Measurements from ENCODE around the gene MEOX2. TPM values are rescaled to one million over a fixed set of nuclear protein-coding genes. Genes with fewer than 3 reads are reported as not detected.

Gene MEOX2
- total RNA-seq, 1 experiment from 2014 or later: 0.22 TPM

GRCh38 chr7:15594461-15594860, 92.0 kb downstream of the MEOX2 start:
- Histone ChIP-seq H4K20me1 (ENCODE audit: insufficient read depth) (no peaks in the 10 kb centered on the region), H3K79me2 (ENCODE audit: low read depth) (no peaks in the 10 kb centered on the region), H3F3A (ENCODE audit: insufficient read depth, low read depth) (no peaks in the 10 kb centered on the region), H3K27ac (no peak overlapping the region), H3K4me3 (no peak overlapping the region), H3K36me3 (ENCODE audit: low read depth) (no peaks in the 10 kb centered on the region), H3K4me1 (replicated peaks; ENCODE audit: insufficient read depth) (no peaks in the 10 kb centered on the region), H2AFZ (no peak overlapping the region), H3K4me2 (no peak overlapping the region), H3K9me2 (ENCODE audit: insufficient read depth) (no peaks in the 10 kb centered on the region), H3K27me3 (ENCODE audit: insufficient read depth, low read depth) (no peaks in the 10 kb centered on the region), H3K9me3 (ENCODE audit: insufficient read depth, low read depth) (no peaks in the 10 kb centered on the region)
- TF ChIP-seq EZH2 (IDR thresholded peaks at IDR 0.05; ENCODE audit: low read depth): no peak
- TF ChIP-seq CTCF (conservative IDR thresholded peaks at IDR 0.05): no peak
- intact Hi-C loops (cut with micrococcal nuclease; ENCODE audit: unreplicated experiment): no loop called here
- BruUV-seq (replicated peaks): no TSS peak
- ChIA-PET CTCF (no interaction called here), POLR2A (ENCODE audit: unreplicated experiment) (interaction anchor here (0.6 kb wide), 1 partner anchor 972 kb away, joined by 3 read pairs; no protein-coding TSS in a partner anchor)
- DNase-seq: peak in 1 of 2 experiments; percentile 6

- no TSS peak for BruUV-seq (replicated peaks)
- no peak overlapping the region for H3K4me2 ChIP-seq
- H2AFZ ChIP-seq: no peak overlapping the region
- H3K27ac ChIP-seq: no peak overlapping the region
- no peaks in the 10 kb centered on the region for H3K4me1 ChIP-seq (replicated peaks; ENCODE audit: insufficient read depth)
- CTCF ChIA-PET: no interaction called here
- H3K36me3 ChIP-seq (ENCODE audit: low read depth): no peaks in the 10 kb centered on the region
- H3K9me2 ChIP-seq (ENCODE audit: insufficient read depth): no peaks in the 10 kb centered on the region
- intact Hi-C loops (cut with micrococcal nuclease; ENCODE audit: unreplicated experiment): no loop called here
- H3K27me3 ChIP-seq (ENCODE audit: insufficient read depth, low read depth): no peaks in the 10 kb centered on the region
- no peak overlapping the region for H3K4me3 ChIP-seq
- no peaks in the 10 kb centered on the region for H3K79me2 ChIP-seq (ENCODE audit: low read depth)
- H4K20me1 ChIP-seq (ENCODE audit: insufficient read depth): no peaks in the 10 kb centered on the region
- no peak for DNase-seq
- no peaks in the 10 kb centered on the region for H3F3A ChIP-seq (ENCODE audit: insufficient read depth, low read depth)
- no peaks in the 10 kb centered on the region for H3K9me3 ChIP-seq (ENCODE audit: insufficient read depth, low read depth)
- TF ChIP-seq CTCF (conservative IDR thresholded peaks at IDR 0.05): no peak
- no peak for TF ChIP-seq EZH2 (IDR thresholded peaks at IDR 0.05; ENCODE audit: low read depth)
- POLR2A ChIA-PET (ENCODE audit: unreplicated experiment): no interaction called here
These were observed 93.1 kb downstream of the MEOX2 start for GRCh38 chr7:15593382-15593781.

GRCh38 chr7:15586266-15586665, 100.2 kb downstream of the MEOX2 start:
- no peaks in the 10 kb centered on the region for H3F3A ChIP-seq (ENCODE audit: insufficient read depth, low read depth)
- H3K4me1 ChIP-seq (replicated peaks; ENCODE audit: insufficient read depth): no peaks in the 10 kb centered on the region
- peaks cover 13% of the 10 kb centered on the region for H3K9me3 ChIP-seq (ENCODE audit: insufficient read depth, low read depth)
- no peak for DNase-seq
- no peak overlapping the region for H3K4me2 ChIP-seq
- H3K27ac ChIP-seq: no peak overlapping the region
- POLR2A ChIA-PET (ENCODE audit: unreplicated experiment): no interaction called here
- intact Hi-C loops (cut with micrococcal nuclease; ENCODE audit: unreplicated experiment): no loop called here
- H3K79me2 ChIP-seq (ENCODE audit: low read depth): no peaks in the 10 kb centered on the region
- no peaks in the 10 kb centered on the region for H3K27me3 ChIP-seq (ENCODE audit: insufficient read depth, low read depth)
- no peaks in the 10 kb centered on the region for H3K9me2 ChIP-seq (ENCODE audit: insufficient read depth)
- H3K36me3 ChIP-seq (ENCODE audit: low read depth): no peaks in the 10 kb centered on the region
- no peaks in the 10 kb centered on the region for H4K20me1 ChIP-seq (ENCODE audit: insufficient read depth)
- no peak overlapping the region for H3K4me3 ChIP-seq
- CTCF ChIA-PET: no interaction called here
- no TSS peak for BruUV-seq (replicated peaks)
- H2AFZ ChIP-seq: no peak overlapping the region
- no peak for TF ChIP-seq CTCF (conservative IDR thresholded peaks at IDR 0.05)
- no peak for TF ChIP-seq EZH2 (IDR thresholded peaks at IDR 0.05; ENCODE audit: low read depth)
